C4-2B (cell line): Measurements from ENCODE around the gene CCDC33.

Source experiments
- CTCF ChIP-seq: fragments of 450-650 bp; conservative IDR thresholded peaks from 2 replicates; pipeline ENCODE4 v1.5.1; 2017; ENCODE audit warnings: mild to moderate bottlenecking
- ZFX ChIP-seq: fragments of 450-650 bp; IDR thresholded peaks from 2 replicates; pipeline ENCODE4 v1.6.1; 2017

- TF ChIP-seq CTCF (no peak), ZFX (no peak)
These were observed 23.9 kb downstream of the CCDC33 start for GRCh38 chr15:74259821-74260607.
